ENCODE measurements around the gene MYH9. TPM values are rescaled to one million over a fixed set of nuclear protein-coding genes. Genes with fewer than 3 reads are reported as not detected.
"Not testable (repeated sequence)": the region's sequence is repeated elsewhere in the genome, so short reads cannot be mapped to it uniquely, and the experiment has no call there.

The MYH9 gene
- total RNA-seq, 1 donor from 2014 or later = 32.2 TPM

DNA sequence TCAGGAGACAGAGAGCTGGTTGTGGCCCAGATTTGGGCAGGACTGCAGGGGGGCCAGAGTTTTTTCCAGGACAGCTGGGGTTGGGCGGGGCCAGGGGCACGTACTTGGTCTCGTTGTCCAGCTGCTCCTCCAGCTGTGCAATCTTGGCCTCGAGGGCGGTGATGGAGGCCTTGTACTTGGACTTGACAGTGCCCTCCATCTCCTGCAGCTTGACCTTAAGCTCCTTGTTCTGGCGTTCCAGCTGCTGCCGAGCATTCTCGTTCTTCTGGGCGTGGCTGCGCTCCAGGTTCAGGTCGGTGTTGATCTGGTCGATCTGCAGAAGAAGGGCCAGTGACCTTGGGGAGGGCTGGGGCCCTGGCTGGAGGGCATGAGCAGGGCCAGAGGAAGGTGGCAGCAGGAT is 102.8 kb downstream of the MYH9 start:
- no peak for FAIRE-seq
- DNase-seq (ENCODE audit: low spot score in 2 of 2) = no peak

DNA sequence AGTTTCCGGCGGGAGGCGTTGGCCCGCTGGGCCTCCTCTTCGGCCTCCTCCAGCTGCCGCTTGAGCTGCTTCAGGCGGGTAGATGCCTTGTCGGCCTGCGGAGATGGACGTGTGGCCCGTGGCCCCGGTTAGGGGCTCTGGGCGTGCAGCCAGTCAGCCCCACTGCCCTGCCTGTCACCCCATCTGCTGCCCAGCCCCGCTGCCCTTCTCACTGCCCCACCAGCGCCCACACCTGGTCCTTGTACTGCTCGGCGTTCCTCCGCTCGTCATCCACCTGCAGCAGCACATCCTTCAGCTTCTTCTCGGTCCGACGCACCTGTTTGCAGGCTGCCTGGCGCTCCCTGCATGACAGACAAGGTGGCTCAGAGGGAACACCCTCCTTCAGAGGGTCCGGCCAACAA is 103.6 kb downstream of the MYH9 start:
- DNase-seq (ENCODE audit: low spot score in 2 of 2) (no peak), FAIRE-seq (no peak)

DNA sequence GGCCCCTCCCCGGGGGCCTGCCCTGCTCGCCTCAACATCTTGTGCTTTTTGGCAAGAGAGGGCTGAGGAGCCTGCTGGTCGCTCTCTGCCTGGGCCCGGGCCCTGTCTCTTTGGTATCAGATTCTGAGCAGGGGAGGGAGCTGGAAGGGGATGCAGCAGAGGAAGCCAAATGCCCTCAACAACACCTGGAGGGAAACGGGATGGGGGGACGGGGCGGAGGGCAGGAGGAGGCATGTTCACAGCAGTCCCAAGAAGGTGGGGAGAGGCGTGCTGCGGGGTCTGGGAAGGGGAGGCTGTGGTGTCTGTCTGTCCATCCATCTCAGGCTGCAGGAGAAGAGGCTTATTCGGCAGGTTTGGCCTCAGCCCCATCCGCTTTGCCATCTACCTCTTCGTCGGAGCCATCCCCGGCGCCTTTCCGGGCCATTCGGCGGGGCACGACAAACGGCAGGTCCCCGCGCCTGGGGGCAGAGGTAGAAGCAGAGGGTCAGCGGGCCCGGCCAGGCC is 105.4 kb downstream of the MYH9 start:
- FAIRE-seq (no peak), DNase-seq (ENCODE audit: low spot score in 2 of 2) (no peak)

DNA sequence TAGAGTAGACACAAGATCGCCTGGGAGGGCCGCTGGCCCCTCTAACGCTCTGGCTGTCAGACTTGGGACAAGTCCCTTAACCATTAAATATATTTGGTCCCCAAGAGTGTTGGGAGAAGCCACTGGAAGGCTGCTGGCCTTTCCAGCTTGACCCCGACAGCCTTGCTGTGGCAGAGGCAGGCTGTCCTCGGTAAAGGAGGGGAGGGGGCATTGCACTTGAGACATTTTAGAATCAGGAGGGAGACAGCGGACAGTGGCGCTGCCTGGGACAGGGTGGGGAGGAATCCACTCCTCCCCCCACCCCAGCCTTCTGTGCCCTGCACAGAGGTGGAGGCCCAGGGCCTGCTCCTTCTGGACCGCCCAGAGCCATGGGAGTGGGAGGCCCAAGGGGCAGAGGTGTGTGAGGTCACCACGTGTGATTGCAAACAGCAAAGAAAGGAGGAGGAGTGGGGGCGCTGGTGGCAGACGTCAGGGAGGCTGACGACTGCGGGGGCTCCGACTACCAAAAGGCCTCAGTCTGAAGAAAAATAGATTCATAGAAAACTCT is 105.9 kb downstream of the MYH9 start:
- no peak for FAIRE-seq

DNA sequence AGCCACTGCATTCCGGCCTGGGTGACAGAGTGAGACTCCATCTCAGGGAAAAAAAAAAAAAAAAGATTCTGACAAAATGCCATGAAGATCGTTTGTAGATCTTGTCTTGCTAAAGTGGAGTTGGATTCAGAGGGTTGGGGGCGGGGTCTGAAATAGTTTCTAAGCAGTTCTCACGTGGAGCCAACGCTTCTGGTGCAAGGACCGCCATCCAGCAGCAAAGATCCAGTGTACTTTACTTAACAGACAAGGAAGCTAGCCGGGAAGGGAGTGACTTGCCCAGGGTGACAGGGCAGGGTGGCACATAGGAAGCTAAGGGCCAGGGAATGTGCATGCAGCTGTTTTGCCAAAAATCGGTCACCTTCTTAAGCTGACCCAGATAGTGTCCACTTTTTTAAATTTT is 107.4 kb downstream of the MYH9 start:
- no peak for DNase-seq (ENCODE audit: low spot score in 2 of 2)
- FAIRE-seq = no peak

More for the DNA sequence above, 105.9 kb downstream of the MYH9 start:
- DNase-seq (ENCODE audit: low spot score in 2 of 2) = no peak

DNA sequence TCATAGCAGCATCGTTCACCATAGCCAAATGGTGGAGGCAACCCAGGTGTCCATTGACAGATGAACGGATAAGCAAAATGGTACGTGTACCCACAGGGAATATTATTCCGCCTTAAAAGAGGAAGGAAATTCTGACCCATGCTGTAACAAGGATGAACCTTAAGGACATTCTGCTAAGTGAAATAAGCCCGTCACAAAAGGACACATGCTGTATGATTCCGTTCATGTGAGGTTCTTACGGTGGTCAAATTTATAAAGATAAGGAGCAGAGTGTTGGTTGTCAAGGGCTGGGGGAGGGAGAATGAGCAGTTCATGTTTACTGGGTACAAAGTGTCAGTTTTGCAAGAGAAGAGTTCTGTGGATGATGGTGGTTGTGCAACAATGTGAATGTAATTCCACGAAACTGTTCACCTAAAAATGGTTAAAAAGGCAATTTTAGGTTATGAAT is 108.5 kb downstream of the MYH9 start:
- DNase-seq (ENCODE audit: low spot score in 2 of 2) (no peak), FAIRE-seq (no peak)

DNA sequence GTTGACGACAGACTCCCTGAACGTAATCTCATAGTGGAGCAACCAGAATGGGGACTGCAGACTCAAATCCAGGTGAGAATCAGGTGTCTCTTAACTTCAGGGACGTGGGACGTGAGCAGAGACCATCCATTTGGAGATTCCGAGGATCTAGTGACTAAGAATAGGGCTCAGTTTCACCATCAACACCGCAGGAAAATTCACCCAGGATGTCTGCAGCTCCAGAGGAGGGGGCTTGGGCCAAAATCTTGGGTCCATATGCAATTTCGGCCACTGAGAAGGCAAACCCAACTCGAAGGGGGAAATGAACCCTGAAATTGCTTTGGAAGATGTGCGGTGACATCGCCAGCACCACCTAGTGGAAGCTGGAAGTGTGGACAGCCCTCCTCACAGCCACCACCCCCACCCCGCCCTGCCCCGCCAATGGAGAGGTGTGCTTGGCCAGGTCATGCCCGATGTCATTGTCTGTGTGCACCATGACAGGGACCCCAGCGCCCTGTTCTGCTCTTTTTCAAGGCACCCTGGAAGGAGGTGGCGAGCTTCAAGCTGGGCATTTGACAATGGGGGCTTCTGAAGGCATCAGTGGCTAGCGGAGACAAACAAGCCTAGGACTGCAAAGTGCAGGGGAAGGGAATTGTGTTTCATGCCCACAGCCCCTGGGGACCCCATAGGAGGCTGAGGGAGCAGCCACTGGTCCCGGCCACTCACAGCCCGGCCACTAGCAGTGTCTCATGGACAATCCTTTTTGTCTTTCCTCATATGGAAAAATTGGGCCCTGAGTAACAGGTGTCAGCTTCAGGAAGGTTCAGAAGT is 110.1 kb downstream of the MYH9 start:
- FAIRE-seq = no peak
- DNase-seq (ENCODE audit: low spot score in 2 of 2) = peak; percentile 44 to 64

DNA sequence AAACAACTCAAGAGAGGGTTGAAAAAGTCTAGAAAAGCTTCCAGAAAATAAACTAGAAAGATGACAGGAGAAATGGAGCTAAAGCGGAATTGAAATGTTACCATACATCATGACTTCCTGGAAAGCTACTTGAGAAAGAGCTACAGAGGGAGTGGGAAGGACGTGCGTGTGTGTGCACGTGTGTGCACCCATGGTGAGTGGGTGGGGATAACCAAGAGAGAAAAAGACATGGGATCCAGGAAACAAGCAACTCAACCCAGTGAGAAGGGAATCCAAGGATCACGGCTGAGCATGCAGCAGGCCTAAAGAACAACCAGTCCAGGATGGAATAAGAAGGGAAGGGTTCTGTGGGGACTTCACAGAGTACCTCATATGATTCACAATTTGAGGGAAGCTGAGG is 113.2 kb downstream of the MYH9 start:
- FAIRE-seq = no peak
- DNase-seq (ENCODE audit: low spot score in 2 of 2) = no peak

DNA sequence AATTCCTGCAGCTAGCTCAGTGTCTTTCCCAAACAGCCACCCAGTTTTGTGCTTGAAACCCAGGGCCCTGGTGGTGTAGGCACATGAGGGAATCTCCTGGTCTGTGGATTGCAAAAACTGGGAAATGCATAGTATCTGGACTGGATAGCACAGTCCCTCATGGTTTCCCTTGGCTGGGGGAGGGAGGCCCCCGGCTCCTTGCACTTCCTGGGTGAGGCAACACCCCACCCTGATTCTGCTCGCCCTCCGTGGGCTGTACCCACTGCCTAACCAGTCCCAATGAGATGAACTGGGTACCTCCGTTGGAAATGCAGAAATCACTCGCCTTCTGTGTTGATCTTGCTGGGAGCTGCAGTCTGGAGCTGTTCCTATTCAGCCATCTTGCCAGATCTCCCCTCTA is 115.8 kb downstream of the MYH9 start:
- DNase-seq (ENCODE audit: low spot score in 2 of 2); FAIRE-seq: not testable (repeated sequence)

DNA sequence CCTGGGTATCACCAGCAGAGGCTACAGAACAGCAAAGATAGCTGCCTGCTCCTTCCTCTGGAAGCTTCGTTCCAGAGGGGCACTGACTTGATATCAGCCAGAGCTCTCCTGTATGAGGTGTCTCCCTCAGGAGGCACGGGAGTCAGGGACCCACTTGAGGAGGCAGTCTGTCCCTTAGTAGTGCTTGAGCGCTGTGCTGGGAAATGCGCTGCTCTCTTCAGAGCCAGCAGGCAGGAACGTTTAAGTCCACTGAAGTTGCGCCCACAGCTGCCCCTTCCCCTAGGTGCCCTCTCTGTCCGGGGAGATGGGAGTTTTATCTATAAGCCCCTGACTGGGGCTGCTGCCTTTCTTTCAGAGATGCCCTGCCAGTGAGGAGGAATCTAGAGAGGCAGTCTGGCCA is 116.5 kb downstream of the MYH9 start:
- FAIRE-seq; DNase-seq (ENCODE audit: low spot score in 2 of 2): not testable (repeated sequence)

DNA sequence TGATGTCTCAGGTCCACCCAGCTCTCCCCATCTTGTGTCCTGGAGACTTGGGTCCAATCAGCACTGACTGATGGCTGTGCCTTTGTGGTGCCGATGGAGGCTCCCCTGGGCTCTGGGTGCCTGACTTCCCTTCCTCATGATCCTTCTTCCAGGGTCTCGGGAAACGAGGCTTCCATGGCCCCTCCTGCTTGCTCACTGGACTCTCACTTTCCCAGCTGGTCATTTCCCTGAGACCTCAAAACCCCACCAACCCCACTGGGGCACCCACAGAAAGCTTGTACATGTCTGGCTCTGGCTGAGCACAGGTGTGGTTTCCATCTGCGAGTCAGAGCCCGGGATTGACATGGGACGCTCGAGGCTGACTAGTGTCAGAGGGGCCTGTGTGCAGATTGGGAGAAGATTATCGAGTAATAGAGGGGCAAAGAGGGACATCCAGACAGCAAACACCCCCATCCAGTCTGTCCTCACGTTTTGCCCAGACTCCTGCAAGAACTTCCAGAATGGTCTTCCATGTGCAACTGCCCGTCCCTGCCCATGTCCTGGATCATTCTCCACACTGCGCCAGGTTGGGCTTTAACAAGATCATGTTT is 119.8 kb downstream of the MYH9 start:
- FAIRE-seq = no peak
- no peak for DNase-seq (ENCODE audit: low spot score in 2 of 2)

DNA sequence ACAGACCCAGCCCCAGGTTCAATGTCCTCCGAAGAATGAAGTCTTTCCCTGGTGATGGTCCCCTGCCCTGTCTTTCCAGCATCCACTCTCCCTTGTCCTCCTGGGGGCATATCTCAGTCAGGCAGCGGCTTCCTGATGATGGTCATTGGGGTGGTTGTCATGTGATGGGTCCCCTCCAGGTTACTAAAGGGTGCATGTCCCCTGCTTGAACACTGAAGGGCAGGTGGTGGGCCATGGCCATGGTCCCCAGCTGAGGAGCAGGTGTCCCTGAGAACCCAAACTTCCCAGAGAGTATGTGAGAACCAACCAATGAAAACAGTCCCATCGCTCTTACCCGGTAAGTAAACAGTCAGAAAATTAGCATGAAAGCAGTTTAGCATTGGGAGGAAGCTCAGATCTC is 120.7 kb downstream of the MYH9 start:
- FAIRE-seq = no peak
- DNase-seq (ENCODE audit: low spot score in 2 of 2) = no peak

DNA sequence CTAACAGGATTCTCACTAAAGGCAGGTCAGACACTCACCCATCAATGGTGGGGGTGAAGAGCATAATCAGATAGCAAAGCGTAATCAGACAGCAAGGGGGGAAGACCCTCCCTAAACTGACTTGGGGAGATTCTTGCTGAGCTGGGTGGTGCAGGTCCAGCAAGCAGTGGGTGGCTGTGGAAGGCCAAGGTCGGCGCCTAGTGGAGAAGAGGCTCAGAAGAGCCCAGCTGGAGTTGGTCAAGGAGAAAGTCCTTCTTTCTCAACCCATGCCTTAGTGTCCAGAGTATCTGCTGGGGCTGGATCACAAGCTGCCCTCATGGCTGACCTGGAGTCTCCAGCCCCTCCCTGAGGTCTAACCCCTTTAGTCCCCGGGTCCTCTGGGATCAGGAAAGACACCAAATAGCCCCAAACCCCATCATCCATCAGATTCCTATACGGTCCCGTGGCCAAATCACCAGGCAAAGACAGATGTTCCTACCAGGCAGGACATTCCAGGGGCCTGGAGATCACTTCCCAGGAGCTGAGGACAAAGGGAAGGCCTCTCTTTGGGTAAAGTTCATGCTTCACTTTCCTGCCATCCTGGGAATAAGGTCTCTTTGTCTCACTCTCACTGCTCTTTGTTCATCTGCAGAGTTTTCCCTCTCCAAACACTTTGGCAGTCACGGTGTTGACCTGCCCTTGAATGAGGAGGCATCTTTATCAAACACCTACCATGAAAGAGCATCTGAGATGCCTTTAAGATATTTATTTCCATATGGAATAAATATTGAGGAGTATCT is 123.7 kb downstream of the MYH9 start:
- not testable (repeated sequence) for DNase-seq (ENCODE audit: low spot score in 2 of 2); FAIRE-seq

DNA sequence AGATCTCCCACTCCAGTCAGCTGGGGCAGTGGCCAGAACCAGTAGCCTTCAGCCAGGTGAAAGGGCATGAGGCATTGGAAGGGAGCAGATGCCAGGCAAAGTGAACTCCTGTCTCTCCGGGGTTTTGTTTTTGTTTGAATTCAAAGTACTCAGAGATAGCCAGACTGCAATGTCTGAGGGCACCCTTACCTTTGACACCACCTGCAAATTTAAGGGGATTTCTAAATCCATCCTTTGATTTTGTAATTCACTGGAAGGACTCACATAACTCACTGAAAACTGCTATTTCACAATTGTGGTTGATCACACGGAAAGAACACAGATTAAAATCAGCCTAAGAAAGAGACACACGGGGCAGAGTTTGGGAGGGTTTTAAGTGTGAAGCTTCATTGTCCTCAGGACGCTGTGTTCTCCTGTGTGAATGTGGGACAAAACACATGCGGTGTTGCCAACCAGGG is 124.5 kb downstream of the MYH9 start:
- not testable (repeated sequence) for FAIRE-seq; DNase-seq (ENCODE audit: low spot score in 2 of 2)

DNA sequence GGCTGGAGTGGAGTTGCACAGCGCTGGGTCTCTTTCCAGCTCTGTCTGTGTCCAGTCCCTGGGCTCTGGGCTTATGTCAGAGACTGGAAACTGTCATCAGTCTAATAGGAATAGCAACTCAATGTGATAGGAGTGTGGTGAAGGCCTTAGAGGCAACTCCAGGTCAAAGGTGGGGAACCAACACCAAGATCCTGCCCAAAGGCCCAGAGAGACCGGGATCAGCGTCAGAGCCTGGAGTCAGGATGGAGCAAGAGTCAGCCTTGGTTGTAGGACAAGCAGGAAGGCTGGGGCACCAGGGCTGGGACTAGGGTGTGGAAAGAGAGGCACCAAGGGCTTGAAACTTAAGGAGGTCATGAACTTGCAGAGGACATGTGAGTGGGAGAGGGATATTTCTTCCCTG is 125.5 kb downstream of the MYH9 start:
- DNase-seq (ENCODE audit: low spot score in 2 of 2); FAIRE-seq: not testable (repeated sequence)

DNA sequence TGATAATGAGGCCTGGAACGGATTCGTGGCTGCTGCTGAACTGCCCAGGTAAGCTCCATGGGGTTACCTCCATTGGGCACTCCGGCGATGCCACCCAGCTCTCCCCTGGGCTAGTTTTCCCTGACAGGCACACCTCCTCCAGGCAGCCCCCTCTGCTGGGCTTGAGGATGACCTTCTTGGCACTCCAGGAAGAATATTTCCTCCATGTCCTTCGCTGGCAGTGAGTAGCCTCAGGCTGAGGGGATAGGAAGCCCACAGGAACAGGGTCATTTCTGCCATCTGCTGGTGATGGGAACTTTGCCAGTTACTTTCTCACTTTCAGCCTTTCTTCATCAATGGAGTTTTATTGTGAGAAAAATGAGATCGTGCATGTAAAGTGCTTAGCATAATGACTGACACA is 126.1 kb downstream of the MYH9 start:
- not testable (repeated sequence) for FAIRE-seq; DNase-seq (ENCODE audit: low spot score in 2 of 2)

DNA sequence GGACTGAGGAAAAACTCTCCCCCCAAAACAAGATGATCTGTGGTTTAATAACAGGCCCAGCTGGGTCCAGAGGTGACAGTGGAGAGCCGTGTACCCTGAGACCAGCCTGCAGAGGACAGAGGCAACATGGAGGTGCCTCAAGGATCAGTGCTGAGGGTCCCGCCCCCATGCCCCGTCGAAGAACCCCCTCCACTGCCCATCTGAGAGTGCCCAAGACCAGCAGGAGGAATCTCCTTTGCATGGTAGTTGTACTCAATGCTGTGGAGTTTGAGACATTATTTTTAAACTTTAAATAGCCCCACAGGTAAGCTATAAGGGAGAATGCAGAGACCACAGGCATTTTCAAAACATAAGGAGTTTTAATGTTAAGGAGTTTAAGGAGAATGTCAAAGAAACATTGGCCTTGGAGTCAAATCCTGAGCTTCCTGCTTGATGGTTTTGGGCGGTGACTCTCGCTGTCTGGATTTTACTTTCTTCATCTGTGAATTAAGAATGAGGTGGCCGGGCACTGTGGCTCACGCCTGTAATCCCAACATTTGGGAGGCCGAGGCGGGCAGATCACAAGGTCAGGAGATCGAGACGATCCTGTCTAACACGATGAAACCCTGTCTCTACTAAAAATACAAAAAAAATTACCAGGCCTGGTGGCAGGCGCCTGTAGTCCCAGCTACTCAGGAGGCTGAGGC is 128.0 kb downstream of the MYH9 start:
- no peak for DNase-seq (ENCODE audit: low spot score in 2 of 2)
- FAIRE-seq = no peak

DNA sequence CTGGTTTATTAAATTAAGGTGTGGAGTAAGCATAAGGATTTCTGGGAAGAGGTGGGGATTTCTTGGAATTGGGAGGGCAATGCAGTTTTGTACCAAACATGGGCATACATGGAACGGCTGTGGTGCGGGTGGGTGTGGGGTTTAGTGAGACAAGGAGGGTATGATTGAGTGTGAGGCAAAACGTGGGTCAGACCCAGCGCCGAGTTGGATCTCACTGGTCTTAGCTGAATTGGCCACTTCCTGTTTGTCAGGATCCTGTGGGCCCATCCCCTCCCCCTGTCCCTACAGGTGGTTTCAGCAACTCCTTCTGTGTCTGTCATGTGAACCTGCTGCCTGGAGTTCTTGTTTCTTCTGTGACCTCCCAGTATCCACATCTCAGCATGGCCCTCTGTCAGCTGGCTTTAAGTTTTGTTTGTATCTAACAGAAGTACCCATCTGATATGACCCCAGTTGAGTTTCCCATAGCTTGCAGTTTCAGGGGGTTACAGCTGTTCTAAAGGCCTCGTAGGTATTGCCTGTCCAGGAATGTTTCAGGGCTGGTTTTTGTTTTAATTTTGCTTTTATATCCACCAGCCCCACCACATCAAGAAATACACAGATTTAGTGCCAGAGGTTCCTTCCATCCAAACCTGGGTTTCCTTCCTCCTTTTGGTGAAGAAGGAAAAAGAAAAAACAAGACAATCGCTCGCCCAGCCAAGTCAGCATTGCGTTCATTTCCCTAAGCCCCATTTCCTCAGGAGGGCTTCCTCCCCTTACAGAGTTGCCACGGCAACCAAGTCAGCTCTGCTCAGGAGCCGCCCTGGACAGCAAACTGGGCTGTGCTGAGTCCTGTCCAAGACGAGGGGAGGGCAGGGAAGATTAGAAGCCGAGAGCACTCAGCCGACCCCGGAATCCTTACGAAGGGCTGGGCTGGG is 128.8 kb downstream of the MYH9 start:
- FAIRE-seq (no peak), DNase-seq (ENCODE audit: low spot score in 2 of 2) (no peak)

All from frontal cortex (tissue), 4 donors.